ENCODE results near the gene CALU.

Gene CALU

GRCh38 chr7:128708824-128709223 lies 30.3 kb upstream of the CALU start:
- DNase-seq, result no peak
- Mint-ChIP-seq H3K9me3 (no peaks in the 10 kb centered on the region), H3K4me3 (no peak overlapping the region), H3K36me3 (ENCODE audit: low read depth) (no peaks in the 10 kb centered on the region), H3K4me1 (ENCODE audit: low read depth) (peaks cover 6% of the 10 kb centered on the region), H3K27me3 (peaks cover 2% of the 10 kb centered on the region), H3K27ac (no peak overlapping the region)

- no peak for DNase-seq
- Mint-ChIP-seq H3K27me3 (peaks cover 12% of the 10 kb centered on the region), H3K27ac (no peak overlapping the region), H3K36me3 (ENCODE audit: low read depth) (no peaks in the 10 kb centered on the region), H3K4me3 (no peak overlapping the region), H3K4me1 (ENCODE audit: low read depth) (peaks cover 4% of the 10 kb centered on the region), H3K9me3 (no peaks in the 10 kb centered on the region)
Measured at GRCh38 chr7:128710481-128710880, 28.7 kb upstream of the CALU start.

GRCh38 chr7:128713794-128714193 lies 25.4 kb upstream of the CALU start:
- Mint-ChIP-seq H3K27me3 (peaks cover 21% of the 10 kb centered on the region), H3K4me1 (ENCODE audit: low read depth) (no peaks in the 10 kb centered on the region), H3K9me3 (no peaks in the 10 kb centered on the region), H3K36me3 (ENCODE audit: low read depth) (no peaks in the 10 kb centered on the region), H3K4me3 (no peak overlapping the region), H3K27ac (no peak overlapping the region)
- DNase-seq, result no peak

GRCh38 chr7:128714701-128715495 lies 24.3 kb upstream of the CALU start:
- Mint-ChIP-seq H3K4me3 (no peak overlapping the region), H3K27ac (no peak overlapping the region), H3K9me3 (no peaks in the 10 kb centered on the region), H3K4me1 (ENCODE audit: low read depth) (peaks cover 2% of the 10 kb centered on the region), H3K36me3 (ENCODE audit: low read depth) (no peaks in the 10 kb centered on the region), H3K27me3 (peaks cover 21% of the 10 kb centered on the region)
- DNase-seq, result no peak

- H3K4me1 Mint-ChIP-seq (ENCODE audit: low read depth), result peaks cover 2% of the 10 kb centered on the region
- H3K9me3 Mint-ChIP-seq, result no peaks in the 10 kb centered on the region
- H3K4me3 Mint-ChIP-seq, result no peak overlapping the region
- H3K36me3 Mint-ChIP-seq (ENCODE audit: low read depth), result no peaks in the 10 kb centered on the region
- no peak overlapping the region for H3K27ac Mint-ChIP-seq
- no peak for DNase-seq
- peaks cover 19% of the 10 kb centered on the region for H3K27me3 Mint-ChIP-seq
Measured at GRCh38 chr7:128718967-128719642, 20.1 kb upstream of the CALU start.

- Mint-ChIP-seq H3K4me1 (ENCODE audit: low read depth) (peaks cover 2% of the 10 kb centered on the region), H3K36me3 (ENCODE audit: low read depth) (no peaks in the 10 kb centered on the region), H3K9me3 (no peaks in the 10 kb centered on the region), H3K27ac (no peak overlapping the region), H3K27me3 (peaks cover 3% of the 10 kb centered on the region), H3K4me3 (no peak overlapping the region)
- DNase-seq, result no peak
Measured at GRCh38 chr7:128721376-128721775, 17.8 kb upstream of the CALU start.

- no peaks in the 10 kb centered on the region for H3K4me1 Mint-ChIP-seq (ENCODE audit: low read depth)
- H3K9me3 Mint-ChIP-seq, result no peaks in the 10 kb centered on the region
- H3K4me3 Mint-ChIP-seq, result no peak overlapping the region
- H3K27me3 Mint-ChIP-seq, result peaks cover 8% of the 10 kb centered on the region
- DNase-seq, result no peak
- no peaks in the 10 kb centered on the region for H3K36me3 Mint-ChIP-seq (ENCODE audit: low read depth)
- no peak overlapping the region for H3K27ac Mint-ChIP-seq
Measured at GRCh38 chr7:128724743-128725142, 14.4 kb upstream of the CALU start.

GRCh38 chr7:128725531-128725930 lies 13.6 kb upstream of the CALU start:
- H3K27ac Mint-ChIP-seq, result no peak overlapping the region
- no peak overlapping the region for H3K4me3 Mint-ChIP-seq
- no peaks in the 10 kb centered on the region for H3K9me3 Mint-ChIP-seq
- H3K36me3 Mint-ChIP-seq (ENCODE audit: low read depth), result no peaks in the 10 kb centered on the region
- H3K4me1 Mint-ChIP-seq (ENCODE audit: low read depth), result no peaks in the 10 kb centered on the region
- H3K27me3 Mint-ChIP-seq, result peaks cover 8% of the 10 kb centered on the region
- no peak for DNase-seq

GRCh38 chr7:128726059-128726736 lies 13.0 kb upstream of the CALU start:
- no peak for DNase-seq
- Mint-ChIP-seq H3K4me3 (no peak overlapping the region), H3K27me3 (peaks cover 11% of the 10 kb centered on the region), H3K9me3 (no peaks in the 10 kb centered on the region), H3K36me3 (ENCODE audit: low read depth) (no peaks in the 10 kb centered on the region), H3K4me1 (ENCODE audit: low read depth) (no peaks in the 10 kb centered on the region), H3K27ac (no peak overlapping the region)

GRCh38 chr7:128726737-128727072 lies 12.5 kb upstream of the CALU start:
- Mint-ChIP-seq H3K4me3 (no peak overlapping the region), H3K9me3 (no peaks in the 10 kb centered on the region)

GRCh38 chr7:128727239-128727638 lies 11.9 kb upstream of the CALU start:
- peaks cover 15% of the 10 kb centered on the region for H3K27me3 Mint-ChIP-seq
- no peaks in the 10 kb centered on the region for H3K4me1 Mint-ChIP-seq (ENCODE audit: low read depth)
- no peaks in the 10 kb centered on the region for H3K36me3 Mint-ChIP-seq (ENCODE audit: low read depth)
- H3K9me3 Mint-ChIP-seq, result no peaks in the 10 kb centered on the region
- no peak for DNase-seq
- H3K27ac Mint-ChIP-seq, result no peak overlapping the region
- no peak overlapping the region for H3K4me3 Mint-ChIP-seq

More at GRCh38 chr7:128726737-128727072, 12.5 kb upstream of the CALU start:
- Mint-ChIP-seq H3K27ac (no peak overlapping the region), H3K27me3 (peaks cover 13% of the 10 kb centered on the region), H3K36me3 (ENCODE audit: low read depth) (no peaks in the 10 kb centered on the region), H3K4me1 (ENCODE audit: low read depth) (no peaks in the 10 kb centered on the region)
- DNase-seq, result no peak

- no peak for DNase-seq
Measured at GRCh38 chr7:128728598-128728997, 10.6 kb upstream of the CALU start.

GRCh38 chr7:128729494-128729893 lies 9.7 kb upstream of the CALU start:
- no peaks in the 10 kb centered on the region for H3K36me3 Mint-ChIP-seq (ENCODE audit: low read depth)
- H3K27ac Mint-ChIP-seq, result no peak overlapping the region
- H3K4me1 Mint-ChIP-seq (ENCODE audit: low read depth), result no peaks in the 10 kb centered on the region
- no peak for DNase-seq
- H3K9me3 Mint-ChIP-seq, result no peaks in the 10 kb centered on the region
- H3K4me3 Mint-ChIP-seq, result no peak overlapping the region
- peaks cover 15% of the 10 kb centered on the region for H3K27me3 Mint-ChIP-seq

More at GRCh38 chr7:128728598-128728997, 10.6 kb upstream of the CALU start:
- no peak overlapping the region for H3K4me3 Mint-ChIP-seq
- no peak overlapping the region for H3K27ac Mint-ChIP-seq
- no peaks in the 10 kb centered on the region for H3K9me3 Mint-ChIP-seq
- H3K4me1 Mint-ChIP-seq (ENCODE audit: low read depth), result no peaks in the 10 kb centered on the region
- peaks cover 15% of the 10 kb centered on the region for H3K27me3 Mint-ChIP-seq
- H3K36me3 Mint-ChIP-seq (ENCODE audit: low read depth), result no peaks in the 10 kb centered on the region

GRCh38 chr7:128731184-128731583 lies 8.0 kb upstream of the CALU start:
- Mint-ChIP-seq H3K27me3 (peaks cover 15% of the 10 kb centered on the region), H3K9me3 (no peaks in the 10 kb centered on the region)

More at GRCh38 chr7:128731184-128731583, 8.0 kb upstream of the CALU start:
- no peak overlapping the region for H3K4me3 Mint-ChIP-seq
- no peak for DNase-seq
- no peak overlapping the region for H3K27ac Mint-ChIP-seq
- no peaks in the 10 kb centered on the region for H3K36me3 Mint-ChIP-seq (ENCODE audit: low read depth)
- H3K4me1 Mint-ChIP-seq (ENCODE audit: low read depth), result no peaks in the 10 kb centered on the region

All from activated T-cell treated with anti-CD3 and anti-CD28 coated beads, Interleukin-2, amount 50 U/mL, for 24 hours (primary cell).